GM19467 (cell line): Measurements from ENCODE around the gene ADORA2B.
"Not testable (repeated sequence)": the region's sequence is repeated elsewhere in the genome, so short reads cannot be mapped to it uniquely, and the experiment has no call there.

Experiments used
- ATAC-seq: cut with Tn5 transposase; IDR thresholded peaks from one replicate; pipeline ENCODE4 v1.9.1; 2021; ENCODE audit warnings: mild to moderate bottlenecking, moderate library complexity; ENCODE audit not compliant: unreplicated experiment

Gene ADORA2B

DNA sequence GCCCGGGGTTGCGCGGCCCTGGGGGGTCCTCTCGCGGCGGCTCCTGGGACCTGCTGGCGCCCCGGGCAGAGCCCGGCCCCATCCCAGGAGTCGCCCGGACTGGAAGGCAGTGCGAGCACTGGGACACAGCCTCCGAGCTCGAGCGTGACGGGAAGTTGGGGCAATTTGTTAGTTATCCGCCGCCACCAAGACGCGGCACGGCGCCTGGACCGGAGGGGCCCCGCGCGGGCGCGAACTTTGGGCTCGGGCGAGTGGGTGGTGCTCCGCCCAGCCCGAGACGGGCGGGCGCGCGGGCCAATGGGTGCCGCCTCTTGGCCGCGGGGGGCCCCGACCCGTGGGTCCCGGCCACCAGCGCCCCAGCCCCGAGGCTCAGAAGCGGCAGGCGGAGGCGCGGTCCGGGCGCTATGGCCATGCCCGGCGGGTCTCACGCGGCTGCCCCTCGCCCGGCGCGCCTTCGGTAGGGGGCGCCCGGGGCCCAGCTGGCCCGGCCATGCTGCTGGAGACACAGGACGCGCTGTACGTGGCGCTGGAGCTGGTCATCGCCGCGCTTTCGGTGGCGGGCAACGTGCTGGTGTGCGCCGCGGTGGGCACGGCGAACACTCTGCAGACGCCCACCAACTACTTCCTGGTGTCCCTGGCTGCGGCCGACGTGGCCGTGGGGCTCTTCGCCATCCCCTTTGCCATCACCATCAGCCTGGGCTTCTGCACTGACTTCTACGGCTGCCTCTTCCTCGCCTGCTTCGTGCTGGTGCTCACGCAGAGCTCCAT is at the start of gene ADORA2B:
ADORA2B (plus strand) TSS at position 372 of the 768 bp plus-strand sequence; CDS start at position 491, 119 bp downstream.
- ATAC-seq: no peak

DNA sequence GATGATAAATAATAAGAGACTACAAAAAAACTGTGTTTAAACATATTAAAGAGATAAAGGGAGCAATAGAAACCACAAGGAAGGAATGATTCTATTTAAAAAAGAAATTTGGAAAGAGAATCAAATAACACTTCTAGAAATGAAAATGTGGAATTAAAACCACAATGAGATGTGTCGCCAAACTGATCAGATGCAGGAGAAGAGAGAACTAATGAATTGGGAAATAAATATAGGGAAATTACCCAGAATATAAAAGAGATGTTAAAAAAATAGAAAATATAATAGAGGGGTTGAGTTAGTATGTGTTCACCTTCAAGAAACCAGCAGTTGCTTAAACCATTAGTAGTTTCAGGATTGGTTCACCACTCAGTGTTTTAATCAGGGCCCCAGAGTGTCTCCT is 48.7 kb upstream of the ADORA2B start:
- ATAC-seq: no peak

DNA sequence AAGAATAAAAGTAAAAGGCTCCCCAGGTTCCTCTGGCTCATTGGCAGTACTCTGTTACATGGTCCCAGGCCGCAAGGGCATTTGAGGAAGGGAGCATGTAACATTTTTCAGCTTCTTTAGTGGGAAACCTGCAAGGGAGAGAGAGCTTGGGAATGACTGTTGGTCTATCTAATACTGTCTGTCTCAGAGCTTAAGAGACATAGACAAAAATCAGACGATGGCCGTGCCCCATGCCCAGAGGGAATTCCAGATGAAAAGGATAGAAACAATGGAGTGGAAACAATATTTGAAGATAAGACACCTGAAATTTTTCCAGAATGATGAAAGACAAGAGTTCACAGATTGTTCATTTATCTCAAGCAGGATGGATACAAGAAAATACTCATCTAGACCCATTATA is 48.1 kb upstream of the ADORA2B start:
- no peak for ATAC-seq

DNA sequence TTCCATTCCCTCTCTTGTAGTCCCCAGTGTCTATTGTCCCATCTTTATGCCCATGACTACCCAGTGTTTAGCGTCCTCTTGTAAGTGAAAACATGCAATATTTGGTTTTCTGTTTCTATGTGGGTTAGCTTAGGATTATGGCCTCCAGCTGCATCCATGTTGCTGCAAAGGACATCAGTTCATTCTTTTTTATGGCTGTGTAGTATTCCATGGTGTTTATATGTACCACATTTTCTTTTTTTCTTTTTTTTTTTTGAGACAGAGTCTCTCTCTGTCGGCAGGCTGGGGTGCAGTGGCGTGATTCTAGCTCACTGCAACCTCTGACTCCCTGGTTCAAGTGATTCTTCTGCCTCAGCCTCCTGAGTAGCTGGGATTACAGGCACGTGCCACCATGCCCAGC is 45.3 kb upstream of the ADORA2B start:
- ATAC-seq: not testable (repeated sequence)

DNA sequence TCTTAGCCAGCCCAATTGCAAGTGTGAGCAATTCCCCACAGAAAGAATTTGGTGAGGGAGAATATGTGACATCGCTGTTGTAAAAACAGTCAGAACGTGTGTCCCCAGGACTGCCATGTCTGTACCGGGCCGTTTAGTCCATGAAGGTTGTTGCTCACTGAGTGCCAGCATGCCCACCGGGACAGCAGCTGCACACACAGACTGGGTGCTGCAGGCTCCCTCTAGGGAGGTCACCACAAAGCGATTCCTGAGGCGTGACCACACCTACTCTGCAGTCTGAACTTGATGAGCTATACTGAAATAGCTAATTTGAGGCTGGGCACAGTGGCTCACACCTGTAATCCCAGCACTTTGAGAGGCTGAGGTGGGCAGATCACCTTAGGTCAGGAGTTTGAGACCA is 44.1 kb upstream of the ADORA2B start:
- ATAC-seq: no peak

DNA sequence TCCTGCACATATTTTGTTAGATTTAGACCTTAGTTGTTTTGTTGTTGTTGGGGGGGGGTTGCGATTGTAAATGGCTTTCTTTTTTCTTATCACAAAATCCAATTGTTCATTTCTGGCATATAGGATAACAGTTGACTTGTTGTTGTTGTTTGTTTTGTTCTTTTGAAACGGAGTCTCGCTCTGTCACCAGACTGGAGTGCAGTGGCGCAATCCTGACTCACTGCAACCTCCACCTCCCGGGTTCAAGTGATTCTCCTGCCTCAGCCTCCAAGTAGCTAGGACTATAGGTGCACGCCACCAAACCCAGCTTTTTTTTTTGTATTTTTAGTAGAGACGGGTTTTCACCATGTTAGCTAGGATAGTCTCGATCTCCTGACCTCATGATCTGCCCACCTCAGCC is 39.7 kb upstream of the ADORA2B start:
- not testable (repeated sequence) for ATAC-seq

DNA sequence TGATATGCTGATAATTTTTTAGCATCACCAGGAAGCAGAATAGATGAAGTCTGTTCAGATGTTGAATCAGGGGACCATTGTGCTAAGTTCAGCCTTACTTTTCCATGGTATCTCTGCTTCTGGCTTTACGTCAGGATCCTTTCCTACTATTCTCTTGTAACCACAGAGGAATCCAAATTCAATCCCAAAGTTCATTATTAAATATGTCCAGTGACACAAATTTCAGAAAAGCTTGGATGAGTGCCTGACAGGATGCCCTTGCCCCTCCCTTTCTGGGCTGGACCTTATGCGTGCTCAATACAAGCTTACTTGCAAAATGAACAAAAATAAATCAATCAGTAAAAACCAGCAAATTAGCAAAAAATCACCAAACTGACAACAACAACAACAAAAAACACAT is 37.6 kb upstream of the ADORA2B start:
- ATAC-seq: no peak

DNA sequence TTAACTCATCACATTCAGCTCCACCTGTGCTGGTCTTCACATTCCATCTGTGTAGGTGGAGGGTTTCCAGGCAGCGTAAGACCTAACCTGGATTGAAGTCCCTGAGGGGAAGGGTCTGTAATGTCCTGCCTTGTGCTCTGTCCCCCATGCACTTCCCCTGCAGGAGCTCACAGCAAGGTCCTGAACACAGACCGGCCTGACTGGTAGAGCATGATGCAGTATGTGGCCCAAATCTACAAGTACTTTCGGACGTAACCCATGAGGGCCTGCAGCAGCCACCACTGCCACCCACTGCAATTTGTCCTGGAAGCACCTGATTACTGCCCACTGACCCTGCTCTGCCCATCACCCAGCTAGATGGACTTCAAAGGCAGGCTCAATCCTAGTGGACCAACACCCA is 36.6 kb upstream of the ADORA2B start:
- no peak for ATAC-seq

DNA sequence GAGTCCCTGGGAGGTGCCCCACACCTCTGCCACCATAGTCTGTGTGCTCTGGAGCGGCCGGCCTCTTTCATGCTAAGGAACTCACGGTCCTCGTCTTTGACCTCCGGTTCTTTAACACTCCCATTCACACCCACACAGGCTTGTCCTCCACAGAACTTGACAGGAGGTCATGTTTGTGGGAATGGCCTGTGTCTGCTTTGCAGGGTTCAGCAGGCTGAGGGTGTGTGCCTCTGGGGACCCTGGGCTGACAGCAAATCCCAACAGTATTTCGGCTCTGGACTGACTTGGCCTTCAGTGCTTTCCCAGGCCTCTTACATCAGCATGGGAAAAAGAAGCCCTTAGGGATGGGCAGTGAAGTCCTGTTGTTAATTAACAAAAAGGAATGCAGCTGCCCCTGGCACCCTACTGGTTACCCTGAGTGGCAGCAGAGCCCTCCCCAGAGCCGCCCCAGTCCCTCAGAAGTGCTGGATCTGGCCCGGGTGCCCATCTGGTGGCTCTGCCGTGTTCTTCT is 35.4 kb upstream of the ADORA2B start:
- ATAC-seq: no peak

DNA sequence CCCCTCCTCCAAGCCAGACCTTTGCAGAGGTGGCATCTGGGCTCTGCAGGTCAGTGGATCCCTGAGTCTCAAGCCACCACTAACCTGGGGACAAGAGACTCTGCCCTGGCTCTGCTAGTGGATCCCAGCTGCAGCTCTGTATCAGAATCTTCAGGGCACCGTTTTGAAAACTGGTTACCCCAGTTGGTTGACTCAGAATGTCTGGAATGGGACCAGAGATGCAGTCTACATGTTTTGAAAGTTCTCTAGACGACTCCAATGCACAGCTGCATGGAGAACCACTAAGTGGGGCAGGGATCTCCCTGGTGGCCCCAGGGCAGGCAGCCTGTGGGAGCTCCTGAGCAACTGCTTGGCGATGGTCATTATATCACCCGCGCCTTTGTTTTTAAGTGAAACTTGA is 34.1 kb upstream of the ADORA2B start:
- ATAC-seq: no peak

DNA sequence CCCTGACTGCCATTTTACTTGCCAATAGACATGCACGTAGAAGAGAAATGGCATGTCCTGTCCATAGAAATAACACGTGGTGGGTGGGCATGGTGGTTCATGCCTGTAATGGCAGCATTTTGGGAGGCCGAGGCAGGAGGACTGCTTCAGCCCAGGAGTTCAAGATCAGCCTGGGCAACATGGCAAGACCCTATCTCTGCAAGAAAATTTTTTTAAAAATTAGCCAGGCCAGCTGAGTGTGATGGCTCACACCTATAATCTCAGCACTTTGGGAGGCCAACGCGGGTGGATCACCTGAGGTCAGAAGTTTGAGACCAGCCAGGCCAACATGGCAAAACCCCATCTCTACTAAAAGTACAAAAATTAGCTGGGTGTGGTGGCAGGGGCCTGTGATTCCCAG is 33.2 kb upstream of the ADORA2B start:
- not testable (repeated sequence) for ATAC-seq

DNA sequence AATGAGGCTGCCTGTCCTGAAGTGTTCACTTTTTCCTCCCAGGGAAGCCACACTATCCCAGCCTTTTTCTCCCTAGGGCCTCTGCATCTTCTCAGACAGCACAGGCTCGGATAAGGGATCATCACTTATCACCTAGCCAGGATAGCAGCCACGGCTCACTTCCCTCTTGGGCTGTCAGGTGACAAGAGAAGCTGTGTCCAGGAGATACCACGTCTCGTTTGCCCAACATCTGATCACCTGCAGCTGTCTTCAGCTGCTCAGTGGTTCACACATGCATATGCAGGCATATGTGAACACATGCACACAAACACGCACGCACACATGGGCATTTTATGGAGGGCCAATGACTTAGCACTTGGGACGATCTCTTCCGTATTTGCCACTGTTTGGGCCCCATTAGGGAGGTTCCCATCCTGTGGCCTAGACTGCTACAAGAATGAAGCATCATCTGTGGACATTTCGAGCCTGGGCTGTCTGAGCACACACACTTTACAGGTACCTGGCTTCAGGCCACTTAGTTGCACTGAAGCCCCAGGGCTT is 32.4 kb upstream of the ADORA2B start:
- ATAC-seq: no peak

DNA sequence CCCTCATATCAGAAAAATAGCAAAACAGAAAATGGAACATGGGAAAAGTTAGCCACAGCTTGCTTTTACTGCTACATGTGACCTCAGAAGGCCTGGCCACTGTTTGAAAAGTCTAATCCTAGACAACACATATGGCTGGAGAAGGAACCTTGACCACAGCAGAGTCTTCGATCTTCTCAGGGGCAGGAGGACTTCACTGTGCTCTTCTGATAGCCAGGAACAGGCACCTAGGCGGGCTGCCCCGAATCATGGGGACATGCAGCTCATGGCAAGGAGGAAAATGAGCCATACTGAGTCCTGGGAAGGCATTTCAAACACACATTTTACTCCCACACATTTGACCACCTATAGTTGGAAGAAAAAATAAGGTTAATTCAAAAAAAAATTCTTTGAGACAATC is 31.1 kb upstream of the ADORA2B start:
- no peak for ATAC-seq

DNA sequence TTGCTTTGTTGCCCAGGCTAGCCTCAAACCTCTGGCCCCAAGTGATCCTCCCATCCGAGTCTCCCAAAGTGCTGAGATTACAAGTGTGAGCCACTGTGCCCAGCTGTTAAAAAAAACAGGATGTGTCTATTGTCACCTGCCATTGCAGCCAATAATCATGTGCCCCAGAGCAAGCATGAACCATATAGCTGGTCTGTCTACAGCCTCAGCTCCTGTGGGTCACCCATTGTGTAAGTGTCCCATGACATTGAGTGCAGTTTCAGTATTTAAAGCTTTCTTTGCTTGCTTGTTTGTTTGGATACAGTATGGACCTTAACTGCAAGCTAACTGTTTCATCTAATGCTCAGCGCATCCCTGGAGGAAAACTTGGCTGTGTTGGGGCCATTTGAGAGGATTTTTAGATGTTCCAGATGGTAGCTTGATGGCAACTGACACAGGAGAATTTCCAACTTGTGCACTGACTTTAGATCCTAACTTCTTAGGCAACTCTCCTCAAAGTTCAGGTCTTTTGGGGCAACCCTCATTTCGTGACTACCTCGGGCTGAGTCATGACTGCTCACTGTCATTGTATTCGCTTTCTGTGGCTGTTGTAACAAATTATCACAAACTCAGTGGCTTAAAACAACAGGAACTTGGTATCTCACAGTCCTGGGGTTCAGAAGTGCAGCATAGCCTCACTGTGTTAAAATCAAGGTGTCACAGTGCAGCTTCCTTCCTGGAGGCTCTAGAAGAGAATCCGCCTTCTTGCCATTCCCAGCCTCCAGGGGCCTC is 30.3 kb upstream of the ADORA2B start:
- ATAC-seq: no peak

DNA sequence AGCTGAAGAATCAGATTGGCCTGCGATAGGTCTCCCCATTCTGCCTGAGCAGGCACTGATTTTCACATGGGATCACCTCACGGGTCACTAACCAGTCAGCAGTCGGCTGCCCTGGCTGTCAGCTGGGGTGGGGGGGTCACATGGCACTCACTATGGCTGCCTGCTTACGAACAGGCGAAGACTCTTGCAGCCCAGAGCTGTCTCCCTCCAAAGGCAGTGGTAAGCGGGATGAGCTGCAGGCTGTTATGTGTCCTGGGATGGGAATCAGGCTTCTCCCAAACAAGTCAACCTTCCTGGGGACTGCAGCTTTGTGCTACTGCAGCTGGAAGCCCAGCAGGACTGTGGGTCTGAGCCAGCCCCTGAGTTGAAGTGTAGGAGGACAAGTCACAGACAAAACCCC is 29.0 kb upstream of the ADORA2B start:
- no peak for ATAC-seq

DNA sequence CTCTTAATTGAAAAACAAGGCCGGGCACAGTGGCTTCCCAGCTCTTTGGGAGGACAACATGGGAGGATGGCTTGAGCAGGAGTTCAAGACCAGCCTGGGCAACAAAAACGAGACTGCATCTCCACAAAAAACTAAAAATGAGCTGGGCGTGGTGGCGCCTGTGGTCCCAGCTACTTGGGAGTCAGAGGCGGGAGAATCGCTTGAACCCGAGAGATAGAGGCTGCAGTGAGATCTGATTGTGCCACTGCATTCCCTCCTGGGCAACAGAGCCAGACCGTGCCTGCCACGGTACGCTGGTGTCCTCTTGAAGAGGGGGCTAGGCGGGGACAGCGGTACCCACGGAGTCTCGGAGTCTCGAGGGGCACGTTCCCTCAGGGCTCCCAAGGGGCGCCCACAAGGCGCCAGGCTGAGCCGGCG is 27.9 kb upstream of the ADORA2B start:
- ATAC-seq: no peak

DNA sequence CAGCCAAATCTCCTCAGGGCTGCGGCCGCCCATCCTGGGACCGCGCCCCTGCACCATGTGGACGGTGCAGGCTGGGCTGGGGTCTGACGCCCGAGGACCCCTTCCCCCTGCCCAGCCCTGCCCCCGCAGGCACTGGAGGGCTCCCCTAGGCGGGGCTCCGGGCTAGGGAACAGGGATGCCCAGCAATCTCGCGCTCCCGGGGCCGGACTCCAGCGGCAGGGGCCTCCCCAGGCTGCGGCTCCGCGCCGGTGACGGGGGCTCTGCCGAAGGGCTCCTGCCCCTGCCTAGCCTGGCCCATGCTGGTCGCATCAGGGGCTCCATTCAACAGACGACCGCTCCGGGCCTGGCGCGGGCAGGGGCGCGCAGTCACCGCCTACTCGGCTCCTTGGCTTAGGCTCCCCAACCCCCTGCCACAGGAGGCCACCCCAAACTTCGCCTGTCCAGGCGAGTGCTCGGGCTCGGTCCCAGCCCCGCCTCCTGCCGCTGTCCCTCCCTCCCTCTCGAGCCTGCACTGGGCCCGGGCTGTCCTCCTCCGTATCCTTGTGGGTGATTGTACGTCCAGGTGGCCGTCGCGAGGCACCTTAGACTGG is 27.4 kb upstream of the ADORA2B start:
- no peak for ATAC-seq

DNA sequence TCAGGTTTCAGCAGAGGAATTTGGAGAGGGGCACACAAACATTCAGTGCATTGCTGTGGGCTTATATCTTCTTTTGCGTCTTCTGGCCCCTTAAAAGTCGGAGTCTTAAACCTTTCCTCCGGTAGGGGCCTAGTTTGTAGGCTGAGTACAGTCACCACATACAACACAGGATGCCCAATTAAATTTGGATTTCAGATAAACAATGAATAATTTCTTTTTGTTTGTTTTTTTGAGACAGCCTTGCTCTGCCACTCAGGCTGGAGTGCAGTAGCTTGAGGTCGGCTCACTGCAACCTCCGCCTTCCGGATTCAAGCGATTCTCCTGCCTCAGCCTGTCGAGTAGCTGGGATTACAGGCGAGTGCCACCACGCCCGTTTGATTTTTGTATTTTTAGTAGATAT is 26.7 kb upstream of the ADORA2B start:
- no peak for ATAC-seq

DNA sequence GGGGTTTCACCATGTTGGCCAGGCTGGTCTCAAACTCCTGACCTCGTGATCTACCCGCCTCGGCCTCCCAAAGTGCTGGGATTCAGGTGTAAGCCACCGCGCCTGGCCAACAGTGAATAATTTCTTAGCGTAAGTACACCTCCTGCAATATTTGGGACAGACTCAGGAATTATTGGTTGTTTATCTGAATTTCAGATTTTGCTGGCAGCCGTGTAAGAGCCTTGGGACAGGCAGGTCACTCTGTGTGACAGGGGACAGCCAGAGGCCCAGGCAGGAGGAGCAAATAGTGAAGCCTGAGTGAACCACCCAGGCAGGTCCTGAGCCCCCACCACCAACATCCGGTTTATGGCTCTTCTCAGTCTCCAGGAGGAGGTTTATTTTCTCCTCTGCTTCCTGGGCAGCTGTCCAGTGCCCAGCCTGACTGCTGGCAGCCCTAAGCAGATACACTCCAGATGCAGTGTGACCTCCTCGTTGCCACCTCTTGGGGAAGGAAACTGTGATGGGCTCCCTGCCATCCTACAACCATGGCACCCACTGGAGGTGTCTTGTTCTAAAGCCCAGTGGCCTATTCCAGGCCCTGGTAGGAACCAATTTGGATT is 26.2 kb upstream of the ADORA2B start:
- ATAC-seq: no peak

DNA sequence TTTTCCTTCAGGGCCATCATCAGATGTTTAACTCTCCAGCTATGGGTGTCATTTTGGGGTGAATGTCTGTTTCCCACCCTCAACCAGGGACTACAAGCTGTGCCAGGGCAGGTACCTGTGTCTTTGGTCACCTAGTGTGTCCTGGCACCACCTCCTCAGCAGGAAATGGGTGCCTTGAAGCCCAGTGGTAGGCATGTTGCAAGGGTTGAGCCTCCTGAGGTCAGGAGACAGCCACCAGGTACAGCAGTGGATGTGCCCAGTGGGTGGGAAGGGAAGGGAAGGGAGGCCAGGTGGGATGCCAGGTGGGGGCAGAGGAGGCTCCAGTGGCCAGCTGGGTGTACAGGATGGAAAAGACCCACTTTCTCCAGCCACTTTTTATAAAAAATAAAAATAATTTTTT is 25.5 kb upstream of the ADORA2B start:
- no peak for ATAC-seq

DNA sequence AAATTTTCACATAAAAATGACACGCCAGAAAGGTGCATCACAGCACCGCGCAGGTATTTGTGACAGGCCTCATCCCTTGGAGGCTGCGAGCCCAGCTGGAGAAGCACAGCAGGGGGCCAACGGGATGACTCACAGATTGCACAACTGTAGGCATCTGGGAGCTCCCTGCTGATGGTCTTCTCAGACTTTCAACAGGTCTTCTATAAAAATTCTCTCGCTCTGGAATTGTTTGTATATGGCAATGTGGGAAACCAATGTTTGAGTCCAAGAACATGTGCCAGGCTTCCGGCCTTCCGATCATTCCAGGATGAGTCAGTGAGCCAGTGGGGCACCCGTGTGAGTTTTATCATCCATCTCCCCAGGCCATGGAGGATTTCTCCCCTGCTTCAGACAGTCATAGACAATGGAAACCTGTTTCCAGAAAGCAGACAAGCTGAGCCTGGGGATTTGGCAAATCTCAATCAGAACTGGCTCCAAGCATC is 24.1 kb upstream of the ADORA2B start:
- ATAC-seq: no peak
